HS-27A (cell line): ENCODE measurements around the gene CALCB.

Experiments used
- DNase-seq: peaks from one replicate; pipeline ENCODE4 v3.0.0-alpha.2; 2012; ENCODE audit warnings: low read depth, missing footprints

CALCB gene

DNA sequence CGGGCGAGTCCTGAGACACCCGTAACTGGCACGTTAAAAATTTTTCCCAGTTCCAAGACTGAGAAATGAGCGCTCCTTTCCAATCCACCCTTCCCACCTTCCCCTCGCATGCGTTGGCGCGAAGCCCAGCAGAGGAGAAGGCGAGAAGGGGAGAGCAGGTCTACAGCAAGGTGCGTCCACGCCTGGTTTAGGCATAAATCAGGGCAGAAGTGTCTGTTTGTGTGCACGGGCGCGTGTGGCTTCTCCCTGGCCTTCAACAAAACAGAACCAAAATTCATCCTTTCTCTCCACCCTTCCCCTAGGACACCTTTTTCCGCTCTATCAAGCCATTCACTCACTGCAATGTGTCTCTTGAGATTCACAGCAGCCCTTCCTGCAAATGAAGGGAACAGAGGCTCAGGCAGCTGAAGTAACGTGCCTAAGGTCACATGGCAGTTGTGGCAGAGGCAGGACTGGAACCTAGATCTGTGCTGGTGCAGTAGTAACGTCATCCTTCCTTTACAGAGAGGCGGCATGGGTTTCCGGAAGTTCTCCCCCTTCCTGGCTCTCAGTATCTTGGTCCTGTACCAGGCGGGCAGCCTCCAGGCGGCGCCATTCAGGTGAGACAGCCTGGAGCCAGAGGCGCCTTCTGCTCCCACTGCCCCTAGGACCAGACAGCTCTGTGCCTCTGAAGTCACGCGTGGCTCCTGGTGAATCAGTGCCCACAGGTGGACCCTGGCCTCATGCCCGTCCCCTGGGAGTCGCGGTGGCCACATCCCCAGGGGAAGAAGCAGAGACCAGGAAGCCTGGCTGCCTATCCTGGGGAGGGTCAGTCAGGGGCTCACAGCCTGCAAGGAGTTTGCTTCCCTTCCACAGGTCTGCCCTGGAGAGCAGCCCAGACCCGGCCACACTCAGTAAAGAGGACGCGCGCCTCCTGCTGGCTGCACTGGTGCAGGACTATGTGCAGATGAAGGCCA, 1.1 kb downstream of the CALCB start:
- DNase-seq: peak; percentile 17

DNA sequence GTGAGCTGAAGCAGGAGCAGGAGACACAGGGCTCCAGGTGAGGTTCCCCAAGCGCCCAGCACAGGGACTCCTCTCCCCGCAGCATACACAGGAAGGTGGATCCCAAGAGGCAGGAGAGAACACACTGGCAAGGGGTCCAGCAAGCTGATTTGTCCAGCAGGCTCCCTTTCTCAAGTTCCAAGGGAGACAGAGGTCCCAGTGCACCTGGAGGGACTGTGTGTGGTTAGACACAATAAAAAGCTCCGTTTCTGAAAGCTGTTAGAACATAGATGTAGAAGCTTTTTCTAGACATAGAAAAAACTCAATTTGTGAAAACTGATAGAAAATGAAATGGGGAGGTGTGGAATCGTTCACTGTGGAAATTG, 1.8 kb downstream of the CALCB start:
- no peak for DNase-seq

DNA sequence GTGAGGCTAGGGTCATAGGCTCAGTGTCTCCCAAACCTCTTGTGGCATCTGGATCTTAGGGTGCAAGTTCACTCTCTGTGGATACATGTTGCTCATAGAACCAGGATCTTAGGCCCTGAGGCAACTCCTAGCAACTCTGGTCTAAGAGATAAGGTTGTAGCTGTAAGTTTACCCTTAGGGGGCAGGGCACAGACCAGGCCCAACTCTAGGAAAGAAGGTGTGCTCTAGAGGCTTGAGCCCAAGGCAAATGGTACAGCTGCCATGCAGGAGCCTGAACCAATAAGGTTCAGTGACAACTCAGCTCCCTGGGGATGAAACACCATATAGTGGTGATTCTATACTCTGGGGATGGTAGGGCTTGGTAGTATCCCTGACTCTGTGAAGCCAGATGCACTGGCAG, 17.8 kb downstream of the CALCB start:
- no peak for DNase-seq

DNA sequence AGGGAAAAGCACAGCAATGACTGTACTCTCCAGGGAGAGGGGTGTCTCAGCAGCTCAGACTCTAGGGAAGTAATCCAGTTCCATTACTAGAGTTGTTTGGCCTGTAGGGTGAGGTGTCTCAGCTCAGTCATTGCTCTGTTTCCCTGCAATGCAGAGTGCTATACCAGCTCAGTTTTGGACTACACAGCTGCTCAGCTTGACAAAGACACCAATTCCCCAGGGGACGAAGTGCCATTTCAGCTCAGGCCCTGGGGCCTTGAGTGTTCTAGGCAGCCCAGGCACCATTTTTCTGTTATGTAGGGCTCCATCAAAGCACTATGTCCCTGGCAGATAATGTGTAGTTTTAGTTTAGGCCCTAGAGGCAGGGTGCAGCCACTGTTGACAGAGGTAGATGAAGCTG, 18.2 kb downstream of the CALCB start:
- DNase-seq: no peak

GRCh38 chr11:15093432-15093831, 20.0 kb downstream of the CALCB start:
- DNase-seq: no peak

GRCh38 chr11:15095736-15096228, 22.4 kb downstream of the CALCB start:
- no peak for DNase-seq

GRCh38 chr11:15097411-15097810, 24.0 kb downstream of the CALCB start:
- no peak for DNase-seq

- DNase-seq: no peak
Measured at GRCh38 chr11:15099267-15099666, 25.9 kb downstream of the CALCB start.

DNA sequence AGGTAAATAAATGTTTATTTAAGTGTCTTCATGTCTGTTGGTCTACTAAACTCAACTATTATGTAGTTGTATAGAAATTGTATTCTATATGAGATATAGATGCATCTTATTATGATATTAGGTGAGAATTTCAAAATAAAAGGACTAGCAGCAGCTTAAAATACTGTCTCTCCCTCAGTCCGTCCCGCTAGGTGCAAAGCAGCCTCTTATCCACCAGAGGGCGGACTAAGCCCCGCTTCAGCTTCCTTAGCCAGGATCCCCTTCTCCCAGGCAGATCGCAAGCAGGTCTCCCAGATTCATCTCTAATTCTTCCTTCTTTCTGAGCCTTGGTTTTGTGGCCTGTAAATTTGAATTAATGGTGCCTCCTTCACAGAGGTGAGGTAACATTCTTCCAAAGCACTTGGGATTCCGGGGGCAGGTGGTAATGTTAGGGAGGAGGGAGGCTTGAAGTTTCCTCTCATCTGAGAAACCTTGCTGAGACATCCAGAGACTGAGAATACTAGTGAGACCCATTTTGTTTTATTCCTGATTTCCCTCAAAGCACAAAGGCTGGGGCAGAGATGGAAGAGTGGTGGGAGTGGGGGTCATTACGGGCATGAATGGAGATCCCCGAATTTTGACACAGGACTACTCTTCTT, 27.8 kb downstream of the CALCB start:
- DNase-seq: peak; percentile 15

DNA sequence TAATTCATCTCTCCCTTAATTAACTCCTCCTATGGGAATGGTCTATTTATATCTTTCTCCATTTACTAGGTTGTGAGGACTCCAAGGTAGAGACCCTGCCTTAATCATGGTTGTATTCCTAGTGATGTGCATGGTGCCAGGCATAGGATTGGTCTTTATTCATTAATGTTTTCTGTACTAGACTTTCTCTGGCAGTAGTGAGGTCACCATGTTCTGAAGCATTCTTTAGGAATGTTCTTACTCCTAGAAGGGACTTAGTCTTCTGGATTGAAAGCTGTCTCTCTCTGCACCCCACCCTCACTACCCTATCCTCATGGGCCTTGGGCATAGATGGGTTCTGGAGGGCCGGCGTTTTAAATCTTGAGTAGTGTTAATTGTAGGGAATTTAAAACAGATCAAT, 30.8 kb downstream of the CALCB start:
- no peak for DNase-seq

GRCh38 chr11:15106201-15106965, 33.0 kb downstream of the CALCB start:
- peak; percentile 8 for DNase-seq

GRCh38 chr11:15107730-15108515, 34.5 kb downstream of the CALCB start:
- no peak for DNase-seq

- no peak for DNase-seq
Measured at GRCh38 chr11:15108592-15109130, 35.3 kb downstream of the CALCB start.

- no peak for DNase-seq
Measured at GRCh38 chr11:15109602-15110001, 36.2 kb downstream of the CALCB start.

DNA sequence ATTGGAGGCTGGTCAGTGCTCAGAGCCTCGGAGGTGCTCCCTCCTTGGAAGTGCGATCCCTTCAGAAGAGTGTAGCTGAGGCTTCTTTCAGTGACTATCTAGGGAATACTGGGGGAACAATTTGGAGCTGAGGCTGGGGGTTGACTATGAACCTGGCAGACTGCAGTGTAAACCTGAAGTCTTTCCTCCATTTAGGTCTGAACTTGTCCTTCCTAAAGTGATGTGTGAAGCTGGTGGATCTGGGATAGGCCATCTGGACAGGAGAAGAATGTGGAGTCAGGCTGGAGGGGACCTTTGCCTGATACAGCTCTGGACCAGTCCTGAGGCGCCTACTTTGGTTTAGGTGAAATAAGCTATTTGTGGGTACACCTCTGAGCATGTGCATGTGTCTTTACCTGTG, 37.8 kb downstream of the CALCB start:
- DNase-seq: no peak

GRCh38 chr11:15112131-15112541, 38.7 kb downstream of the CALCB start:
- no peak for DNase-seq

GRCh38 chr11:15113381-15113780, 40.0 kb downstream of the CALCB start:
- DNase-seq: no peak

DNA sequence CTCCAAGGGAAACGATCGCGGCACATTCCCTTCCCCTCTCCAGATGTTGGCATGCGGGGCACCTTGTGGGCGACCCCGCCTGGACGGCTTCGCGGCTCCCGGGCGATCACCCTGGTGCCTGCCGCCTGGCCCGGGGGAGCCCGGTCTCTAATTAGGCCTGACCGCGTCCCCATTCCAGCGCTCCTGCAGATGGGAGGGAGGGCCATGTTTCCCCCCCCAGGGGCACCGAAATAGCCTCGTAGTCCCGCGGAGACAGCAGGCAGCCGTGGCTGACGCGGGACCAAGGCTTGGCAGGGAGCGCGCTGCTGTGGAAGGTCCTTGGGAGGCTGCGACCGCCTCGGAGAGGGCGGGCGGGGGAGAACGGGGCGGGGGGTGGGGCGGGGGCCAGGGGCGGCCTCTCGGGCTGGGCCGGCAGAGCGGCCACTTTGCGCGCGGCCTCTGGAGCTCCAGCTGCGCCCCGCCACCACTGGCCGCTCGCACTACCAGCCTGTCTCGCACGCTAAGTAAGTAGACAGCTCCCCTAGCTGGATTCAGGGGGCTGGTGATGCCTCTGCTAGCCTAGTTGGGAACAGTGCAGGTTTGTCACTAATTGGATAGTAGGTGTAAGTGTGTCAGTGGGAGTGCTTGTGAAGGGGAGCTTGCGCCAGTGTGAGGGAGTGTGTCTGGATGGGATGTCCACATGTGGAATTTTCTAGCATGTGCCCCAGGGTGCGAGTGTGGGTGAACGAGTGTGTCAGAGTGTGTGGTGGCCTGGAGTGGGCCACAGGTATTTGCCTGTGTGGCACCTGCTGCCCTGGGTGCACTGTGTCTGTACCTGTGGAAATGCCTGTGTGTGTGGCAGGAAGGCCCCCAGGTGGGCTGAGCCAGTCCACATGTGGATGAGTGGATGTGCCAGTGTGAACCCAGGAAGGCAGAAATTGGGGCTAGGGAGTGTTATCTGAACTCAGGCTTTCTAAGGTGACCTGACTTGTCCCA, 41.4 kb downstream of the CALCB start, which contains the start of gene INSC:
INSC (plus strand) TSS at position 423 of the 975 bp plus-strand sequence. CDS start 34,252 bp downstream, outside the sequence.
- no peak for DNase-seq

DNA sequence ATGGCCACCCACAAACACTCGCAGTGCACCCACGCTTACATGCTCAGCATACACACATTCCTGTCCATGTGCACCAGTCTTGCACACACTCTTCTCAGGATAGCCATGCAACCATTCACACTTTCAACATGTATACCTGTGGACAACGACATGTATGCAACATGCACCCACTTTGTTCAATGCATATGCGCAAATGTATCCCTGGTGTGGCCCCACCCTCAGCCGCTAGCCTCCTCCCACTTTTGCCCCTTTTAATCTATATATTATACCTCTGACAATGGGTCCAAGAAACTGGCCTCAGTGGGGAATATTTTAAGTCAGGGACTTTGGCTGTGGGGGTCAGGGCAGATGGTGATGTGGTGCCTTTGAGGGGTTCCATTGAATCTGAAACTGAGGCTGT, 42.3 kb downstream of the CALCB start:
- DNase-seq: no peak

DNA sequence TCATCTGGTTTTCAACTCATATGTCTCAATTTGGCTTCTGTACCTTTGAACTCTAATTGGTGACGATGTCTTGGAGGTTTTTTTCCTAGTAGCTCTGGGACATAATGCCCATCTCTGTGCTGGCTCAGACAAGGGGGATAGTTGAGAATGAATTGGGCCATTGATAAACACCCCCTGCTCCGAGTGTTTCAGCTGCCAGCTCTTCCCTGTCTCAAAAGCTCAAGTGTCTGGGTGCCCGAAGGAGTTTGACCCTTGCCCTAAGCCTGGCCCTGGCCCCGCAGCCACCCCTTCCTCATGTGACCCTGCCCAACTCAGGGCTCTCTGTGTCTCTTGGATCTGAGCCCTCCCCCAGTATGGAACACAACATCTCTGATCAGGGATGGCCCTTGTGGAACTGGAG, 44.4 kb downstream of the CALCB start:
- DNase-seq: no peak
